HCT116 (cell line): ENCODE results near the gene PGAP6. TPM values are rescaled to one million over a fixed set of nuclear protein-coding genes. Genes with fewer than 3 reads are reported as not detected.
"Not testable (repeated sequence)": the region's sequence is repeated elsewhere in the genome, so short reads cannot be mapped to it uniquely, and the experiment has no call there.

ENCODE experiments used
- ATAC-seq: fragments of 200-7000 bp; cut with Tn5 transposase; 2 replicates; pipeline ENCODE4 v1.9.1; 2020; ENCODE audit warnings: mild to moderate bottlenecking, moderate library complexity
- BruUV-seq: library from RNA; stranded (reverse); fragments of 400-500 nt; replicated peaks from 2 replicates; lab custom pipeline; 2021; lab: Mats Ljungman, UMichigan
- CTCF ChIA-PET: fragments of 300-600 bp; sonication (Branson Sonifier 250); formaldehyde crosslinking; loops from one replicate; lab custom pipeline; 2021; ENCODE audit warnings: antibody characterized with exemption; lab: Charles Lee
- POLR2A ChIA-PET: fragments of 300-600, 350-600 bp; sonication (Branson Sonifier 250); formaldehyde crosslinking; loops from one replicate; lab custom pipeline; 2021; ENCODE audit warnings: antibody characterized with exemption; lab: Charles Lee
- RAD21 ChIA-PET, 2 experiments: fragments of 300-600 bp; sonication (Branson Sonifier 250); formaldehyde crosslinking; loops; one replicate each; lab custom pipeline; 2023; ENCODE audit warnings: low total read pairs in 2 of 2; ENCODE audit not compliant: uncharacterized antibody in 2 of 2, unreplicated experiment in 2 of 2, low non-redundant PET in 1 of 2; lab: Charles Lee
- DNase-seq: peaks from one replicate; pipeline ENCODE4 v3.0.0-alpha.2; 2010; ENCODE audit warnings: low read depth, low spot score
- H2AFZ ChIP-seq: fragments of 200-600 bp; shearing (Covaris generic), sonication (generic); 2 replicates; pipeline ENCODE4 v1.6.1; 2017; ENCODE audit warnings: low read depth, mixed run types, mixed read lengths, antibody characterized with exemption, low read length; ENCODE audit not compliant: poor library complexity, severe bottlenecking
- H3K27ac ChIP-seq: 2 replicates; pipeline ENCODE4 v1.5.1; 2012; ENCODE audit warnings: low read depth, low read length
- H3K27me3 ChIP-seq: fragments of 200-600 bp; sonication (generic); 2 replicates; pipeline ENCODE4 v1.6.1; 2016; ENCODE audit warnings: mixed run types, low read length, mixed read lengths; ENCODE audit not compliant: insufficient read depth
- H3K36me3 ChIP-seq, 2 experiments: fragments of 200-500 bp in 1 of 2; fragments of 200-600 bp in 1 of 2; sonication (Bioruptor generic) in 1 of 2; sonication (generic) in 1 of 2; 2 replicates each; pipeline versions ENCODE4 v1.5.1 to v1.6.1; 2014 to 2016; ENCODE audit warnings: low read length in 2 of 2, inconsistent platforms in 1 of 2, mixed read lengths in 1 of 2, mixed run types in 1 of 2; ENCODE audit not compliant: insufficient read depth in 2 of 2, control insufficient read depth in 1 of 2
- H3K4me1 ChIP-seq, 2 experiments: fragments of 200-600 bp in 1 of 2; sonication (generic) in 1 of 2; 2 replicates each; pipeline versions ENCODE4 v1.5.1 to v1.6.1; 2012 to 2017; ENCODE audit warnings: low read length in 2 of 2, inconsistent platforms in 1 of 2, mild to moderate bottlenecking in 1 of 2, mixed read lengths in 1 of 2, mixed run types in 1 of 2, moderate library complexity in 1 of 2; ENCODE audit not compliant: insufficient read depth in 2 of 2, control insufficient read depth in 1 of 2
- H3K4me2 ChIP-seq: fragments of 200-600 bp; sonication (generic); 2 replicates; pipeline ENCODE4 v1.6.1; 2017; ENCODE audit warnings: mixed run types, low read length, mixed read lengths
- H3K4me3 ChIP-seq, 2 experiments: fragments of 200-600 bp in 1 of 2; sonication (generic) in 1 of 2; replicated peaks in 1 of 2; 2 replicates each; pipeline ENCODE4 v1.5.1; 2011 to 2016; ENCODE audit warnings: low read length in 2 of 2, control low read depth in 1 of 2, low read depth in 1 of 2, mild to moderate bottlenecking in 1 of 2, mixed read lengths in 1 of 2, mixed run types in 1 of 2
- H3K79me2 ChIP-seq: fragments of 200-600 bp; sonication (generic); 2 replicates; pipeline ENCODE4 v1.6.1; 2017; ENCODE audit warnings: mild to moderate bottlenecking, mixed run types, low read length, moderate library complexity, mixed read lengths; ENCODE audit not compliant: insufficient read depth
- H3K9ac ChIP-seq: fragments of 200-600 bp; sonication (generic); 2 replicates; pipeline ENCODE4 v1.6.1; 2016; ENCODE audit warnings: low read length, mixed read lengths
- H3K9me2 ChIP-seq: fragments of 200-600 bp; sonication (generic), shearing (Covaris generic); 2 replicates; pipeline ENCODE4 v1.6.1; 2017; ENCODE audit warnings: mixed run types, mild to moderate bottlenecking, moderate library complexity; ENCODE audit not compliant: insufficient read depth
- H3K9me3 ChIP-seq, 2 experiments: fragments of 200-500 bp in 1 of 2; fragments of 200-600 bp in 1 of 2; sonication (Bioruptor generic) in 1 of 2; sonication (generic) in 1 of 2; 2 replicates each; pipeline ENCODE4 v1.6.1; 2014 to 2017; ENCODE audit warnings: low read length in 2 of 2, mixed read lengths in 2 of 2, inconsistent platforms in 1 of 2, low read depth in 1 of 2, mild to moderate bottlenecking in 1 of 2, mixed run types in 1 of 2, moderate library complexity in 1 of 2; ENCODE audit not compliant: control insufficient read depth in 1 of 2, insufficient read depth in 1 of 2
- H4K20me1 ChIP-seq: fragments of 200-600 bp; sonication (generic), shearing (Covaris generic); 2 replicates; pipeline ENCODE4 v1.6.1; 2017; ENCODE audit warnings: mixed run types, mild to moderate bottlenecking, moderate library complexity; ENCODE audit not compliant: insufficient read depth
- CEBPB ChIP-seq: IDR thresholded peaks from 2 replicates; pipeline ENCODE4 v1.6.1; 2012; ENCODE audit warnings: low read depth
- EGR1 ChIP-seq: IDR thresholded peaks from 2 replicates; pipeline ENCODE4 v1.6.1; 2012; ENCODE audit warnings: low read depth
- FOSL1 ChIP-seq: IDR thresholded peaks from 2 replicates; pipeline ENCODE4 v1.6.1; 2012; ENCODE audit warnings: low read depth
- JUND ChIP-seq: IDR thresholded peaks from 2 replicates; pipeline ENCODE4 v1.6.1; 2012
- POLR2A ChIP-seq: IDR thresholded peaks from 2 replicates; pipeline ENCODE4 v1.7.0; 2011; ENCODE audit warnings: borderline replicate concordance; ENCODE audit not compliant: insufficient read depth, insufficient read length; ENCODE audit errors: extremely low read depth
- SP1 ChIP-seq: IDR thresholded peaks from 2 replicates; pipeline ENCODE4 v1.6.1; 2012; ENCODE audit warnings: low read depth
- SRF ChIP-seq: IDR thresholded peaks from 2 replicates; pipeline ENCODE4 v1.6.1; 2012; ENCODE audit warnings: low read depth
- TCF7L2 ChIP-seq: IDR thresholded peaks from 2 replicates; pipeline ENCODE4 v1.7.0; 2011; ENCODE audit warnings: borderline replicate concordance, inconsistent platforms; ENCODE audit not compliant: insufficient read depth, insufficient read length; ENCODE audit errors: extremely low read depth
- intact Hi-C: fragments of 100-400 bp; cut with micrococcal nuclease; formaldehyde crosslinking; loops from 2 replicates; pipeline ENCODE4 v1.10.0; 2022
- total RNA-seq: library from RNA; stranded (reverse); gene quantifications from one replicate; pipeline ENCODE4 v1.2.1, GENCODE V29; 2021; ENCODE audit not compliant: unreplicated experiment
- TF ChIP-seq, protein P1 (sequence below): IDR thresholded peaks from 2 replicates; pipeline ENCODE4 v1.6.1; 2012

Gene PGAP6
- total RNA-seq, 1 experiment from 2014 or later: 35.4 TPM

DNA sequence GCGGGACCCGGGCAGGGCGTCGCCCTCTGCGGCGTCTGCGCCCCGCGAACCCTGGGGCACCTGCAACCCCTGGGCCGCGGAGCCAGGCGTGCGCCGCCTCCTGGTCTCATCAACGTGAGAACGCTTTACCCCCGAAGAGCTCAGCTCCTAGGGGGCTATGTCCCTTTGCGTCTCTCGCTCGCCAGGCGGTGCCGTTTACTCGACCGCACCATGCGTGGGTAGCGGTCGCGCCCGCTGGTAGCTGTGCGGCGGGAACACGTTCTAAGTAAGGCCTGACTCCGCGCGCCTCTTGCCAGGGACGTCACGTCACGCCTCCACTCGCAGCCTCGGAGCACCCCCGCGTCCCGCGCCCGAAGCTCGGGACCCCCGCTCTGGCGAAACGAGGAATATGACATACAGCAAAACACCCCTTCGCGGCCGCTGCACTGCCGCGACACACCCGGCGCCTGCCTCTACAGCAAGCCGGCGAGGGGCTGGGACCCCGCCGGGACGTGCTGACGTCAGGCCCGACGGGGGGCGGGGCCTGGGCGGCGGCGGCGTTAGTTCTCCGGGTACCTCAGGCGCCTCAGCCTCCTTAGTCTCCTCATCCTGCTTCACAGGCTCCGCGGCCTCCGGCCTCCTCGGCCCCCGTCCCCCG is 43.4 kb upstream of the PGAP6 start, which contains the start of gene RAB11FIP3 (continued):
- no peak for TF ChIP-seq JUND
- TF ChIP-seq TCF7L2: peak; percentile 74
- no peak for TF ChIP-seq SRF
- TF ChIP-seq POLR2A: peak; percentile 44

DNA sequence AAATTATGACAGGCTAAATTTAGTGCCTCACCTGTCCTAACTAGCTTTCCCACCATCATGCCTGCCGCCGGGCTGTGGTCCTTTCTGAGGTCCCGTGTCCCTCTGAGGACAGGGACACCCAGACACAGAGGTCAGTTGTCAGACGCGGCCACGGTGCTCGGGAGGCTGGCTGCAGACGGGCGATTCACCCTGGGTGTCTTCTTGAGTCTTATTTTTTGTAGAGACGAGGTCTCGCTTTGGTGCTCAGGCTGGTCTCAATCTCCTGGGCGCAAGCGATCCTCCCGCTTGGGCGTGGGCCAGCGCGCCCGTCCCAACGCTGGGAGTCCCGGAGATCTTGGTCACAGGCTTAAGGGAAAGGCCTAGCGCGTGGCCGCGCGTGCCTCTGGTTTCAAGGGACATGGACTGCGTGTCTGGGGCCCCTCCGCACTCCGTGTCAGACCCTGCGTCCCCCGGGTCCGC is 42.9 kb upstream of the PGAP6 start:
- Histone ChIP-seq H4K20me1 (no peaks in the 10 kb centered on the region), H3K79me2 (peaks cover 12% of the 10 kb centered on the region; the same call in 1 of the 2 replicates), H3K4me3 (peak overlapping the region; percentile 43 to 60), H3K4me2 (peak overlapping the region; percentile 89)
- ATAC-seq: peak; percentile 43
- intact Hi-C loops: no loop called here
- TF ChIP-seq CEBPB (0 out of 2 replicates have a peak, but pooled peaks have one; percentile 0), EGR1 (no peak), SP1 (no peak)
- TF ChIP-seq, all 23 proteins: peak for 1
- CTCF ChIA-PET: no interaction called here
- RAD21 ChIA-PET: no interaction called here
- Histone ChIP-seq H3K4me1 (peaks cover 16 to 35% of the 10 kb centered on the region in 2 experiments), H3K9me2 (no peaks in the 10 kb centered on the region), H3K27me3 (no peaks in the 10 kb centered on the region), H3K9me3 (no peaks in the 10 kb centered on the region), H2AFZ (peak overlapping the region; percentile 65), H3K36me3 (no peaks in the 10 kb centered on the region), H3K27ac (peak overlapping the region; percentile 57), H3K9ac (peak overlapping the region; percentile 55)
- POLR2A ChIA-PET: no interaction called here
- DNase-seq: no peak
- BruUV-seq: no TSS peak

DNA sequence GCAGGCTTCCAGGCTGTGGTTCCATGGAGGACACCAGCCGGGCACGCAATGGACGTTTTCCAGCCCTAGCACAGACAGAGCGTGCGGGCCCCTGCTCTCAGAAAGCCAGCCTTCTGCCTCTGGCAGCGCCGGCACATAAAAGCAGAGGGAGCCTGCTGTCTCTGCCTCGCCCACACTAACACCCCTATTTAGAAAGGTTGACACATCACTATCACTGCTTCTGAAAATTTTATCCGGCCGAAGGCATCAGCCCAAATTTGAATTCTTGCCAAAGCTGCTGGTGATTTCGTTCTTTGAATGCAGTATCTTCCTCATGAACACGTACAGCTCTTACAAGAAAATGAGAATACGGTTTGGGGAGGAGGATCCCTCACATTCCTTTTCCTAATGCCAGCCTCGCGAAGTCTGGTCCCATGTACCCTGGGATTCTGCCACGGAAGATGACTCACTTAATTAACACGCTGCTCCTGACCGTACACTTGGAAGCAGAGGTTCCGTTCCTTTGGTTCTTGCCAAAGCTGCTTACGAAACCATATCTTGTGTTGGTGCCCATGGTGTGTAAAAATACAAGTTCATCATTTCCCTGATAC is 42.4 kb upstream of the PGAP6 start:
- H3K27ac ChIP-seq: peak overlapping the region; percentile 57; the same call in 1 of the 2 replicates
- DNase-seq: no peak
- ATAC-seq: peak; percentile 53
- H3K9me3 ChIP-seq: no peaks in the 10 kb centered on the region
- ChIA-PET POLR2A (no interaction called here), RAD21 (no interaction called here), CTCF (no interaction called here)
- TF ChIP-seq, protein P1, sequence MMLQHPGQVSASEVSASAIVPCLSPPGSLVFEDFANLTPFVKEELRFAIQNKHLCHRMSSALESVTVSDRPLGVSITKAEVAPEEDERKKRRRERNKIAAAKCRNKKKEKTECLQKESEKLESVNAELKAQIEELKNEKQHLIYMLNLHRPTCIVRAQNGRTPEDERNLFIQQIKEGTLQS: no peak
- TF ChIP-seq TCF7L2 (peak; percentile 38), FOSL1 (peak; percentile 27; the same call in 1 of the 2 replicates), CEBPB (0 out of 2 replicates have a peak, but pooled peaks have one; percentile 30)
- BruUV-seq: no TSS peak
- peak overlapping the region; percentile 43 to 60 for H3K4me3 ChIP-seq
- H3K36me3 ChIP-seq: no peaks in the 10 kb centered on the region
- no peaks in the 10 kb centered on the region for H3K27me3 ChIP-seq
- no peaks in the 10 kb centered on the region for H4K20me1 ChIP-seq
- H3K9me2 ChIP-seq: no peaks in the 10 kb centered on the region
- peak overlapping the region; percentile 65 for H2AFZ ChIP-seq
- H3K79me2 ChIP-seq: peaks cover 12% of the 10 kb centered on the region; the same call in 1 of the 2 replicates
- intact Hi-C loops: no loop called here
- peaks cover 16 to 35% of the 10 kb centered on the region in 2 experiments for H3K4me1 ChIP-seq
- H3K9ac ChIP-seq: peak overlapping the region; percentile 55
- peak overlapping the region; percentile 89 for H3K4me2 ChIP-seq

DNA sequence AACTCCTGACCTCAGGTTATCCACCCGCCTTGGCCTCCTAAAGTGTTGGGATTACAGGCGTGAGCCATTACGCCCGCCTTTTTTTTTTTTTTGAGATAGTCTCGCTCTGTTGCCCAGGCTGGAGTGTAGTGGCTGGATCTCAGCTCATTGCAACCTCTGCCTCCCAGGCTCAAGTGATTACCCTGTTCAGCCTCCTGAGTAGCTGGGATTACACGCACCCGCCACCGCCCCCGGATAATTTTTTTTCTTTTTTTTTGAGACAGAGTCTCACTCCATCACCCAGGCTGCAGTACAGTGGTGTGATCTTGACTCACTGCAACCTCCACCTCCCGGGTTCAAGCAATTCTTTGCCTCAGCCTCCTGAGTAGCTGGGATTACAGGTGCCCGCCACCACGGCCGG is 40.4 kb upstream of the PGAP6 start:
- H3K9me3 ChIP-seq, H3K9ac ChIP-seq, DNase-seq, BruUV-seq, H3K4me2 ChIP-seq, H4K20me1 ChIP-seq, H3K36me3 ChIP-seq, H3K79me2 ChIP-seq, H3K4me3 ChIP-seq, intact Hi-C loops, H3K9me2 ChIP-seq, RAD21 ChIA-PET, H2AFZ ChIP-seq, CTCF ChIA-PET, ATAC-seq, H3K27ac ChIP-seq, POLR2A ChIA-PET, H3K27me3 ChIP-seq: not testable (repeated sequence)
- H3K4me1 ChIP-seq: peaks cover 16 to 35% of the 10 kb centered on the region in 2 experiments
